ENCODE data around the gene CHRDL2. TPM values are rescaled to one million over a fixed set of nuclear protein-coding genes. Genes with fewer than 3 reads are reported as not detected.

The CHRDL2 gene
- polyA plus RNA-seq, 1 of the 3 experiments (the other 2 are of a cell fraction) = not detected

GRCh38 chr11:74721479-74721835 is 9.8 kb downstream of the CHRDL2 start:
- H3K79me2 ChIP-seq (ENCODE audit: insufficient read depth) = no peaks in the 10 kb centered on the region
- POLR2A ChIA-PET = no interaction called here

More at GRCh38 chr11:74721479-74721835, 9.8 kb downstream of the CHRDL2 start:
- Histone ChIP-seq H3F3A (replicated peaks; ENCODE audit: insufficient read depth) (no peaks in the 10 kb centered on the region), H3K4me3 (ENCODE audit: low read depth in 2 of 2, low read length in 1 of 2) (no peak overlapping the region), H3K9me2 (no peaks in the 10 kb centered on the region), H3K36me3 (replicated peaks in 1 of 2; ENCODE audit: control insufficient read depth in 1 of 2, insufficient read depth in 2 of 2, low read length in 1 of 2) (no peaks in the 10 kb centered on the region), H3K9me3 (no peaks in the 10 kb centered on the region), H3K9ac (no peak overlapping the region), H3K27ac (ENCODE audit: low read depth in 2 of 2, low read length in 1 of 2) (no peak overlapping the region), H3K4me1 (ENCODE audit: control insufficient read depth in 1 of 2, insufficient read depth in 2 of 2, low read depth in 1 of 2, low read length in 1 of 2) (no peaks in the 10 kb centered on the region; a peak in 1 of 4 replicates), H3K27me3 (ENCODE audit: insufficient read depth) (no peaks in the 10 kb centered on the region), H4K20me1 (ENCODE audit: insufficient read depth) (no peaks in the 10 kb centered on the region), H2AFZ (ENCODE audit: low read depth) (no peak overlapping the region), H3K4me2 (no peak overlapping the region)
- CTCF ChIA-PET = interaction anchor here (0.6 to 2.5 kb wide), 5 partner anchors 11 to 341 kb away, joined by 3 to 10 read pairs (median 3); no protein-coding TSS in a partner anchor
- WGBS (ENCODE audit: low lambda C conversion rate) = 95% methylated on average over 3 of the region's 3 CpGs
- no peak for TF ChIP-seq ELF1 (IDR thresholded peaks at IDR 0.05)
- no peak for TF ChIP-seq EZH2phosphoT487 (IDR thresholded peaks at IDR 0.05; ENCODE audit: borderline replicate concordance, low read depth)
- TF ChIP-seq FOSL2 (IDR thresholded peaks at IDR 0.05; ENCODE audit: borderline replicate concordance, low read depth) = no peak
- TF ChIP-seq ZBTB33 (IDR thresholded peaks at IDR 0.05; ENCODE audit: borderline replicate concordance, low read depth) = no peak
- TF ChIP-seq, protein P1, sequence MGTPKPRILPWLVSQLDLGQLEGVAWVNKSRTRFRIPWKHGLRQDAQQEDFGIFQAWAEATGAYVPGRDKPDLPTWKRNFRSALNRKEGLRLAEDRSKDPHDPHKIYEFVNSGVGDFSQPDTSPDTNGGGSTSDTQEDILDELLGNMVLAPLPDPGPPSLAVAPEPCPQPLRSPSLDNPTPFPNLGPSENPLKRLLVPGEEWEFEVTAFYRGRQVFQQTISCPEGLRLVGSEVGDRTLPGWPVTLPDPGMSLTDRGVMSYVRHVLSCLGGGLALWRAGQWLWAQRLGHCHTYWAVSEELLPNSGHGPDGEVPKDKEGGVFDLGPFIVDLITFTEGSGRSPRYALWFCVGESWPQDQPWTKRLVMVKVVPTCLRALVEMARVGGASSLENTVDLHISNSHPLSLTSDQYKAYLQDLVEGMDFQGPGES (IDR thresholded peaks at IDR 0.05; ENCODE audit: low read depth, low read length) = no peak
- no peak for TF ChIP-seq SMC3 (IDR thresholded peaks at IDR 0.05; ENCODE audit: low read depth, low read length)
- TF ChIP-seq, protein P2, sequence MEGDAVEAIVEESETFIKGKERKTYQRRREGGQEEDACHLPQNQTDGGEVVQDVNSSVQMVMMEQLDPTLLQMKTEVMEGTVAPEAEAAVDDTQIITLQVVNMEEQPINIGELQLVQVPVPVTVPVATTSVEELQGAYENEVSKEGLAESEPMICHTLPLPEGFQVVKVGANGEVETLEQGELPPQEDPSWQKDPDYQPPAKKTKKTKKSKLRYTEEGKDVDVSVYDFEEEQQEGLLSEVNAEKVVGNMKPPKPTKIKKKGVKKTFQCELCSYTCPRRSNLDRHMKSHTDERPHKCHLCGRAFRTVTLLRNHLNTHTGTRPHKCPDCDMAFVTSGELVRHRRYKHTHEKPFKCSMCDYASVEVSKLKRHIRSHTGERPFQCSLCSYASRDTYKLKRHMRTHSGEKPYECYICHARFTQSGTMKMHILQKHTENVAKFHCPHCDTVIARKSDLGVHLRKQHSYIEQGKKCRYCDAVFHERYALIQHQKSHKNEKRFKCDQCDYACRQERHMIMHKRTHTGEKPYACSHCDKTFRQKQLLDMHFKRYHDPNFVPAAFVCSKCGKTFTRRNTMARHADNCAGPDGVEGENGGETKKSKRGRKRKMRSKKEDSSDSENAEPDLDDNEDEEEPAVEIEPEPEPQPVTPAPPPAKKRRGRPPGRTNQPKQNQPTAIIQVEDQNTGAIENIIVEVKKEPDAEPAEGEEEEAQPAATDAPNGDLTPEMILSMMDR (IDR thresholded peaks at IDR 0.05) = no peak
- no peak for TF ChIP-seq EP300 (IDR thresholded peaks at IDR 0.05; ENCODE audit: borderline replicate concordance in 1 of 2, low read depth in 1 of 2, low read length in 1 of 2)
- no peak for TF ChIP-seq RXRA (IDR thresholded peaks at IDR 0.05; ENCODE audit: borderline replicate concordance, low read depth)
- TF ChIP-seq YY1 (IDR thresholded peaks at IDR 0.05; ENCODE audit: low read depth) = no peak
- DNase-seq = no peak
